HG02678 (cell line): ENCODE results near the gene BRPF1.

Experiments
- ATAC-seq: cut with Tn5 transposase; IDR thresholded peaks from one replicate; pipeline ENCODE4 v1.9.1; 2021; ENCODE audit warnings: mild to moderate bottlenecking, moderate library complexity; ENCODE audit not compliant: unreplicated experiment

BRPF1 gene

GRCh38 chr3:9730657-9731205 is 804 bp upstream of the BRPF1 start:
- peak; percentile 44 for ATAC-seq

DNA sequence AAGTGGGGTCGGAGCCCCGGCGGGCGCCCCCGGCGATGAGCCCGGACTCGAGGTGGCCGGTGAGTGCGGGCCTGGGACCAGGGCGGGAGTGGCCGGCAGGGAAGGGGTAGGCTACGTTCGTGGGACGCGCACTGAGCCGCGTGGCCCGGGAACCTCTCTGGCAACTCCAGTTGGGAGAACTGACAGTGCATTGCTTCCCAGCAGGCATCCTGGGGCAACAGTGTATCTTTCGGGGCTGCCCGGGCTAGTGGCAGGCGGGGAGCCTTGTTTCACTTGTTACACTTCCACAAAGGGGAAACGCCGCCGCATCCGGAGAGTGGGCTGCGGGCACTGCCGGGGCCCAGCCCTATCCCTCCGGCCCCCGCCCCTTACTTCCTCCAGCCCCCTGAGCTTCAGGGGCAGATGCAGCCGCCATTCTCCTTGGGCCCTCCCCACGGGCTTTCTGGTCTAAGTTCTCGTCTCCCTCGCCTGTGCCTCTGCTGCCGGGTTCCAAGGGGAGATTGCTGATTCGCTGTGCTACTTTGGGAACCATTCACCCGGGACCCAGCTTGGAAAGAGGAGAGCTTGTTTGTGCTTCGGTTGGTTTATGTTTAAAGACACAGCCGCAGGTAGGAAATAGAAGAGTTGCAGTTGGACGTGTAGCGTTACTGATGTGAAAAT is 675 bp downstream of the BRPF1 start:
- ATAC-seq, result peak; percentile 7

- ATAC-seq, result no peak
Measured at GRCh38 chr3:9732740-9733115, 1.2 kb downstream of the BRPF1 start.

DNA sequence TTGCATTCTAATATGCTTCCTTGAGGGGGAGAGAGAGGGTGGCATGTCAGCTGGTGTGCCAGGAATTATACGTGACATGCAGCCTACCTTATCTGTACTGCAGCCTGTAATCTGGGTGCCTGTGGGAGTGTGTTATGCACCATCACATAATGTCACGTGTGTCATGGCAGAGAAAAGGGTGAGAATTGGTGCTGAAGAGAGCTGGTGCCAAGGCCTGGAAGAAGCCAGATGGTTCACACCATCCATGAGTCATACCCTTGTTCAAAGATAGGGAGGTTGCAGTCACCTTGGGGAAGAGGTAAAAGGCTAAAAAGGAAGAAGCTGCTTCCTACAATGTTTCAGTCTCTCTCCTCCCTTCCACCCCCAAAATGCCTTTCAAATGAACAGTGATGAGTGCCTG is 5.3 kb downstream of the BRPF1 start:
- ATAC-seq, result no peak

GRCh38 chr3:9739181-9739580 is 7.6 kb downstream of the BRPF1 start:
- no peak for ATAC-seq

GRCh38 chr3:9742560-9742959 is 11.0 kb downstream of the BRPF1 start:
- ATAC-seq, result no peak

GRCh38 chr3:9743548-9743947 is 12.0 kb downstream of the BRPF1 start:
- no peak for ATAC-seq

GRCh38 chr3:9744162-9744561 is 12.6 kb downstream of the BRPF1 start:
- no peak for ATAC-seq

- ATAC-seq, result no peak
Measured at GRCh38 chr3:9745521-9745920, 14.0 kb downstream of the BRPF1 start.

- no peak for ATAC-seq
Measured at GRCh38 chr3:9746330-9746729, 14.8 kb downstream of the BRPF1 start.

DNA sequence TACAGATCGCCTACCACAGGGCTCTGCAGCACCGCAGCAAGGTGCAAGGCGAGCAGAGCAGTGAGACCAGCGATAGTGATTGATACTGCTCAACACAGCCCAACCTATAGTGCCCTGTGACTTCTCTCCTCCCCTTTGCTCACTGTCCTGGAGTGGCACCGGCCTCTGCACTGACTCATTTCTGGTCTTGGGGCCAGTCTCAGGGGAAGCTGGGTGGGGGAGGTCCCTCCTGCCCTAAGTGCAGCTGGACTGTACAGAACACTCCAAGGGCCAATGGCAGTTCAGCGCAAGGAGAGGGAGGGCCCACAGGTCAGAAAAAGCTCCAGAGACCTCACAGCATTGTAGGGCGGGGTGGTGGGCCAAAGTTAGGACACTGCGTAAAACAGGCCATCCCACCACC is 15.7 kb downstream of the BRPF1 start:
- no peak for ATAC-seq

DNA sequence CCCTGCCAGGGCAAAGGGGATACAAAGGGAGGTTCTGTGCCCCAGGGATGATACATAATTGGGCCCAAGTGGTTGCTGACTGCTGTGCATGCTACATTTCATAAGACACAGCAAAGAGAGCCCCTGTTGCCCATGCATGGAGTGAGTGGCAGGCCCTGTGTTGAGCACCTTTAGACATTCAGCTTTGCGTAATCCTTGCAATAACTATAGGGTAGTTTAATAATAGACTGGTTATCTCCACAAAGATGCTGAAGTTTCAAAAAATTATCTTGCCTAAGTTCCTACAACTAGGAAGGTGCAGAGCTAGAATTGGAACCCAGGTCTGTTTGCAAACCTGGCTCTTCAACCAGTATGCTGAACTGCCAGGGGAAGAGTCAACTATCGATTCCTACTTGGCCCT is 16.5 kb downstream of the BRPF1 start:
- ATAC-seq, result no peak

- ATAC-seq, result no peak
Measured at GRCh38 chr3:9749296-9749644, 17.7 kb downstream of the BRPF1 start.

GRCh38 chr3:9749645-9750555 is 18.4 kb downstream of the BRPF1 start, which contains the start of gene OGG1:
Gene OGG1 (plus strand): TSS chr3:9749952. CDS start chr3:9750287, 335 bp downstream.
- ATAC-seq, result peak; percentile 90

GRCh38 chr3:9750556-9751411 is 19.2 kb downstream of the BRPF1 start:
- ATAC-seq, result no peak

DNA sequence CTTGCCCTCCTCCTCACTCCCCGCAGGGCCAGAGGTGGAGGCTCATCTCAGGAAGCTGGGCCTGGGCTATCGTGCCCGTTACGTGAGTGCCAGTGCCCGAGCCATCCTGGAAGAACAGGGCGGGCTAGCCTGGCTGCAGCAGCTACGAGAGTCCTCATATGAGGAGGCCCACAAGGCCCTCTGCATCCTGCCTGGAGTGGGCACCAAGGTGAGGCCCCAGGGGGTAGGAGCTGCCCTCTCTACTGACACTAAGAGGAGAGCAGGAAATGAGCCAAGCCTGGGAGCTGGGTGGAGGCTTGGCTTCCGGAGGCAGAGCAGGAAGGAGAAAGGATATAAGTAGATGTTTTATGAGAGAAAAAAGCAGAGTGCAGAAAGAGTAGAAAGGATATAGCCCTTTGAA is 23.1 kb downstream of the BRPF1 start:
- ATAC-seq, result no peak

- no peak for ATAC-seq
Measured at GRCh38 chr3:9757427-9757826, 25.9 kb downstream of the BRPF1 start.

- no peak for ATAC-seq
Measured at GRCh38 chr3:9760779-9761505, 29.4 kb downstream of the BRPF1 start.

DNA sequence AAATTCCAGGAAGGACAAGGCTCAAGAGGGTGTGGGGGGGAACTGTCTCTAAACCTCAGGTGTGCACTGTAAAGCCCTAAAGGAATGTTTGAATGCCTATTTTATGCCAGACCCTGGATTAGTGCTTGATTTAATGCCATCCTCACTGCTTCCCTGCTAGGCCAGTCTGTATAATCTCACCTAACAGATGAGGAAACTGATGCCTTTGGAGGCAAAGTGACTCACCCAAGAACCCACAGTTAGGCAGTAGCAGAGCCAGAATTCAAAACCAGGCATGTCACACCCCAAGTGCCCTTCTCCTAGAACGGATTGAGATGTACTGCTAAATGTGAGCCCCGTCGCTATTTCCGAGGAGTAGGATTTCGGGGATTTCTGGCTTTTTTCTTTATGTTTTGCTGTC is 30.4 kb downstream of the BRPF1 start:
- ATAC-seq, result no peak

DNA sequence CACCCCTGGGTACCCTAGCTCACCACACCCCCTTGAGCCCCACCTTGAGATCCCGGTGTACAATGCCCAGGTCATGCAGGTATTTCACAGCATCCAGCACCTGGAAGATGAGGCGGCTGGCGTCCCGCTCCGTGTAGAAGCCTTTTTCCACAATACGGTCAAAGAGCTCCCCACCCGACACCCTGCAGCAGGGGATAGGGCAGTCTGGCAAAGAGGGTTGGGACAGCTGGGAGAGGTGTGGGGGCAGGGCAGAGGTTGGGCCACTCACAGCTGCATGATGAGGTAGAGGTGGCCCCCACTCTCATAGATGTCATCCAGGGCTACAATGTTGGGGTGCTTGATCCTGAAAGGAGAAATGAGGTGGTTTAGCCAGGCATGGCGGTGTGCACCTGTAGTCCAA is 31.3 kb downstream of the BRPF1 start:
- no peak for ATAC-seq
